Lung (tissue), 12 donors: ENCODE measurements around the gene TOPAZ1. TPM values are rescaled to one million over a fixed set of nuclear protein-coding genes. Genes with fewer than 3 reads are reported as not detected.

Experiments used
- ATAC-seq: fragments of 200-7000 bp; cut with Tn5 transposase; one replicate; pipeline ENCODE4 v1.9.1; 2020; ENCODE audit warnings: moderate number of reproducible peaks; ENCODE audit not compliant: insufficient read depth, low FRiP score
- DNase-seq, 3 donors: peaks; one replicate each; pipeline ENCODE4 v3.0.0-alpha.2; 2013 to 2017
- H3K27ac ChIP-seq, 2 donors: one replicate each; pipeline ENCODE4 v1.5.1; 2013; ENCODE audit warnings: mild to moderate bottlenecking in 2 of 2, moderate library complexity in 2 of 2, control low read depth in 1 of 2, inconsistent platforms in 1 of 2, low read depth in 1 of 2, low read length in 1 of 2
- H3K27me3 ChIP-seq, 3 donors: one replicate each; pipeline ENCODE4 v1.5.1; 2013; ENCODE audit warnings: low read length in 2 of 3; ENCODE audit not compliant: control insufficient read depth in 3 of 3, insufficient read depth in 3 of 3
- H3K36me3 ChIP-seq, 4 donors: one replicate each; pipeline ENCODE4 v1.5.1; 2013; ENCODE audit warnings: low read length in 4 of 4, mild to moderate bottlenecking in 1 of 4, moderate library complexity in 1 of 4; ENCODE audit not compliant: control insufficient read depth in 4 of 4, insufficient read depth in 4 of 4
- H3K4me1 ChIP-seq, 5 donors: one replicate each; pipeline ENCODE4 v1.5.1; 2013; ENCODE audit warnings: low read length in 5 of 5, mild to moderate bottlenecking in 2 of 5, moderate library complexity in 1 of 5; ENCODE audit not compliant: control insufficient read depth in 5 of 5, insufficient read depth in 5 of 5
- H3K4me3 ChIP-seq: one replicate; pipeline ENCODE4 v1.5.1; 2013; ENCODE audit warnings: mild to moderate bottlenecking, control low read depth, moderate library complexity
- H3K9ac ChIP-seq, 2 donors: one replicate each; pipeline ENCODE4 v1.5.1; 2013; ENCODE audit warnings: low read length in 2 of 2, control low read depth in 1 of 2; ENCODE audit not compliant: insufficient read depth in 1 of 2
- H3K9me3 ChIP-seq, 4 donors: one replicate each; pipeline ENCODE4 v1.5.1; 2013; ENCODE audit warnings: low read length in 3 of 4, mild to moderate bottlenecking in 1 of 4, moderate library complexity in 1 of 4; ENCODE audit not compliant: control insufficient read depth in 4 of 4, insufficient read depth in 3 of 4
- WGBS, 2 donors: extraction: QIAGEN DNeasy Blood & Tissue Kit; methylation state at CpG; one replicate each; pipeline ENCODE4 v1.1.7; 2013; 5-methylcytosine and 5-hydroxymethylcytosine counted together
- polyA plus RNA-seq, 2 donors: library from polyadenylated mRNA; stranded (reverse); fragments of 200-250 nt; gene quantifications; one replicate each; pipeline ENCODE4 v1.2.1, GENCODE V29; 2013
- total RNA-seq, 2 donors: library from RNA; depleted of rRNA in 1 of 2; stranded (reverse); fragments of >200 nt in 1 of 2; gene quantifications; one replicate each; pipeline ENCODE4 v1.2.1, GENCODE V29; 2014 to 2021
- TF ChIP-seq, protein P1 (sequence below): IDR thresholded peaks from 2 replicates; pipeline ENCODE4 v1.5.1; 2012; ENCODE audit warnings: mild to moderate bottlenecking; ENCODE audit errors: control extremely low read depth, extremely low read depth
- donor health status: control.
- donor health status: control.
- donor health status: Bipolar disorder and iron deficiency.
- donor health status: healthy.
- donor health status: DM: yes; HTN: yes; CAD: no.

The TOPAZ1 gene
- total and polyA plus RNA-seq, 4 donors, result not detected

DNA sequence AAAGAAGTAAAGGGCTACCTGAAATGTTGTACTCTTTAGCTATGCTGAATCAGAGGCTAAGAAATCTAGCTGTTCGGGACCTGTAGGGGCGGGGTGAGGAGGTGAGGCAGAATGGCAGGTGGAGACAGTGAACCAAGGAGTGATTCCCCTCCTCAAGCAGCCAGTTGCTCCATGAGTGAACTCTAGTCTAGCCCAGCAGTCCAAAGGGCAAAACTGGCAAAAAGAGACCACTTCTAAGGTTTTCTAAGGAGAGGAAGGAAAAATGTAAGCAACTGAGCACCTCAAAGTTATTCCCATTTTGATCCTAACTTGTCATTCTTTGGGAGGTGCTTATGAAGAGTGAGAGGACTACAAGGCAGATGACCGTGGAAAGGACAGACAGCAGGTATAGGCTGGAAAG lies 19.3 kb upstream of the TOPAZ1 start:
- ATAC-seq (no peak), DNase-seq (no peak)
- TF ChIP-seq, protein P1, sequence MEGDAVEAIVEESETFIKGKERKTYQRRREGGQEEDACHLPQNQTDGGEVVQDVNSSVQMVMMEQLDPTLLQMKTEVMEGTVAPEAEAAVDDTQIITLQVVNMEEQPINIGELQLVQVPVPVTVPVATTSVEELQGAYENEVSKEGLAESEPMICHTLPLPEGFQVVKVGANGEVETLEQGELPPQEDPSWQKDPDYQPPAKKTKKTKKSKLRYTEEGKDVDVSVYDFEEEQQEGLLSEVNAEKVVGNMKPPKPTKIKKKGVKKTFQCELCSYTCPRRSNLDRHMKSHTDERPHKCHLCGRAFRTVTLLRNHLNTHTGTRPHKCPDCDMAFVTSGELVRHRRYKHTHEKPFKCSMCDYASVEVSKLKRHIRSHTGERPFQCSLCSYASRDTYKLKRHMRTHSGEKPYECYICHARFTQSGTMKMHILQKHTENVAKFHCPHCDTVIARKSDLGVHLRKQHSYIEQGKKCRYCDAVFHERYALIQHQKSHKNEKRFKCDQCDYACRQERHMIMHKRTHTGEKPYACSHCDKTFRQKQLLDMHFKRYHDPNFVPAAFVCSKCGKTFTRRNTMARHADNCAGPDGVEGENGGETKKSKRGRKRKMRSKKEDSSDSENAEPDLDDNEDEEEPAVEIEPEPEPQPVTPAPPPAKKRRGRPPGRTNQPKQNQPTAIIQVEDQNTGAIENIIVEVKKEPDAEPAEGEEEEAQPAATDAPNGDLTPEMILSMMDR, result no peak
- Histone ChIP-seq H3K9ac (no peak overlapping the region), H3K27me3 (no peaks in the 10 kb centered on the region), H3K27ac (no peak overlapping the region), H3K4me1 (no peaks in the 10 kb centered on the region), H3K4me3 (no peak overlapping the region), H3K9me3 (no peaks in the 10 kb centered on the region), H3K36me3 (no peaks in the 10 kb centered on the region)
- WGBS, 2 donors, result 79 to 93% methylated on average over 3 of the region's 3 CpGs

DNA sequence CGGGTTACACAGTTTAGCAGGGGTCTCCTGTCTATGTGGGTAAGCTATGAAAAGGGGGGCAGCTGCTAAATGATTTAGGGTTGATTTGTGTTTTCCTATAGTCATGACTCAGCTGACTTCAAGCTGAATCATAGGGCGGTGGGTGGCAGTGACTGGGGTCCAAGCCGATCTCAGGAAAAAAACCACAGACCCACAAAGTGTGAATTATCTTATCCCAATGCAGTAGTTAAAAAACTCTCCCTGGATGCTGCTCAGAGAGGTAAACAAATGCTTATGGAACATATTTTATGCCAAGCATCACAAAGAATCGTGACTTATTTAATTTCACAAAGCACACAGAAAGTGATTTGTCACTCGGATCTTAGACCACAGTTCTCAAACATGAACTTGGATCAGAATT lies 18.4 kb upstream of the TOPAZ1 start:
- Histone ChIP-seq H3K27ac (no peak overlapping the region), H3K4me1 (no peaks in the 10 kb centered on the region), H3K27me3 (no peaks in the 10 kb centered on the region), H3K4me3 (no peak overlapping the region), H3K9ac (no peak overlapping the region), H3K9me3 (no peaks in the 10 kb centered on the region), H3K36me3 (no peaks in the 10 kb centered on the region)
- TF ChIP-seq, protein P1, result no peak
- ATAC-seq (no peak), DNase-seq (no peak)
- WGBS, 2 donors, result 47 to 59% methylated on average over 5 of the region's 5 CpGs

DNA sequence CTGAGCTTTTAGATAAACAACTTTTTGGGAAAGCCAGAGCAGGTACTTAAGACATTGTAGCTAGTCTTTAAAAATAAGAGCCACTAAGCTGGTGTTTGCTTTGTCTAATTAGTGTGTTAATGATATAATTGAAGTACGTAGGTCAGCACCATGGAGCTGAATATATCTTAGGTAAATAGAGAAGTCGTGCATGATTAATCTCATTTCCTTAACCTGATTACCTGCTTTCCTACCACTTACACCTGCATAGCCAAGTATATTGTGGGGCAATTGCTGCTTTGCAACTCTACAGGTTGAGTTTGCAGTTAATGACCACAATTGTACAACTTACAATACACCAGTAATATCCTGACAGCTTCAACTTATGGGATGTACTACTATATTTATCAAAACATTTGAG lies 17.6 kb upstream of the TOPAZ1 start:
- ATAC-seq, result no peak
- WGBS, 2 donors, result 58 to 80% methylated on average over 2 of the region's 2 CpGs
- DNase-seq, result no peak

DNA sequence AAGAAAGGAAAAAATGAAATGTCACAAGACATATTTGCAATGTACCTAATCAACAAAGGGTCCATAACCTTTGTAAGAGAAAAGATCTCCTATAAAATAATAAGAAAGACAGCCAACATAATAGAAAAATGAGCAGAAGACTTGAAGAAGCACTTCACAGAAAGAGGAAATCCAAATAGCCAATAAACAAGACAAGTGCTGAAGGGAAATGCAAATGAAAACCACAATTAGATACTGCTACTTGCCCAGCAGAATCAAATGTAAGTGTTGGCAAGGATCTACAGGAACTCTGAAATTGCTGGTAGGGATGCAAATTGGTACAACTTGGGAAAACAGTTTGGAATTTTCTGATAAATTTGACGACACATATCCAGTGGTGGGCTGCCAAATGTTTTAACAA lies 15.1 kb upstream of the TOPAZ1 start:
- ATAC-seq, result no peak
- TF ChIP-seq, protein P1, result no peak
- no peak overlapping the region for H3K27ac ChIP-seq
- H3K4me3 ChIP-seq, result no peak overlapping the region
- no peaks in the 10 kb centered on the region for H3K27me3 ChIP-seq
- DNase-seq, result no peak
- H3K4me1 ChIP-seq, result no peaks in the 10 kb centered on the region
- no peaks in the 10 kb centered on the region for H3K36me3 ChIP-seq
- WGBS, 2 donors, result 64 to 72% methylated on average over 1 of the region's 1 CpG
- H3K9me3 ChIP-seq, result no peaks in the 10 kb centered on the region
- no peak overlapping the region for H3K9ac ChIP-seq

More for the DNA sequence above, 17.6 kb upstream of the TOPAZ1 start:
- TF ChIP-seq, protein P1, result no peak
- Histone ChIP-seq H3K4me3 (no peak overlapping the region), H3K36me3 (no peaks in the 10 kb centered on the region), H3K27me3 (no peaks in the 10 kb centered on the region), H3K4me1 (no peaks in the 10 kb centered on the region), H3K9ac (no peak overlapping the region), H3K9me3 (no peaks in the 10 kb centered on the region), H3K27ac (no peak overlapping the region)
